IMR-90 (cell line): ENCODE measurements around the gene JCAD. TPM values are rescaled to one million over a fixed set of nuclear protein-coding genes. Genes with fewer than 3 reads are reported as not detected.

ENCODE experiments used
- ATAC-seq: fragments of 200-7000 bp; cut with Tn5 transposase; 2 replicates; pipeline ENCODE4 v1.9.1; 2020; ENCODE audit warnings: low read depth, mild to moderate bottlenecking, moderate library complexity
- BruUV-seq: library from RNA; stranded (reverse); fragments of 400-500 nt; replicated peaks from 2 replicates; lab custom pipeline; 2021; lab: Mats Ljungman, UMichigan
- CTCF ChIA-PET: fragments of 300-600 bp; formaldehyde crosslinking; extraction: SDS; loops from one replicate; lab custom pipeline; 2021; ENCODE audit warnings: antibody characterized with exemption; lab: Yijun Ruan, JAX
- POLR2A ChIA-PET: fragments of 300-600 bp; sonication (Branson Sonifier 250); formaldehyde crosslinking; loops from one replicate; lab custom pipeline; 2022; ENCODE audit warnings: antibody characterized with exemption; ENCODE audit not compliant: unreplicated experiment; lab: Charles Lee
- DNase-seq: peaks from one replicate; pipeline ENCODE4 v3.0.0; 2013
- H2AFZ ChIP-seq: replicated peaks from 2 replicates; pipeline ENCODE3; 2013; ENCODE audit warnings: low read length, mild to moderate bottlenecking; ENCODE audit not compliant: poor library complexity
- H2AK5ac ChIP-seq: 2 replicates; pipeline ENCODE4 v1.6.1; 2013; ENCODE audit warnings: low read depth, low read length, inconsistent platforms
- H2AK9ac ChIP-seq: replicated peaks from 2 replicates; pipeline ENCODE3; 2013; ENCODE audit warnings: mild to moderate bottlenecking, low read depth, low read length, moderate library complexity; ENCODE audit not compliant: poor library complexity
- H2BK120ac ChIP-seq: 2 replicates; pipeline ENCODE4 v1.6.1; 2013; ENCODE audit warnings: low read depth, low read length, inconsistent platforms
- H2BK15ac ChIP-seq: 3 replicates; pipeline ENCODE4 v1.6.1; 2013; ENCODE audit warnings: low read depth, low read length, inconsistent platforms
- H2BK20ac ChIP-seq: 2 replicates; pipeline ENCODE4 v1.6.1; 2013; ENCODE audit warnings: low read depth, mild to moderate bottlenecking, inconsistent platforms, low read length, moderate library complexity
- H2BK5ac ChIP-seq: 2 replicates; pipeline ENCODE4 v1.6.1; 2013; ENCODE audit warnings: mild to moderate bottlenecking, low read depth, low read length, inconsistent platforms; ENCODE audit not compliant: poor library complexity, severe bottlenecking
- H3K14ac ChIP-seq: replicated peaks from 2 replicates; pipeline ENCODE4 v1.6.1; 2013; ENCODE audit warnings: low read depth, low read length, inconsistent platforms
- H3K18ac ChIP-seq: 2 replicates; pipeline ENCODE4 v1.6.1; 2013; ENCODE audit warnings: low read depth, low read length, control low read depth
- H3K23ac ChIP-seq: 2 replicates; pipeline ENCODE4 v1.6.1; 2013; ENCODE audit warnings: low read depth, low read length, inconsistent platforms
- H3K27ac ChIP-seq: 2 replicates; pipeline ENCODE4 v1.5.1; 2013; ENCODE audit warnings: mild to moderate bottlenecking, control low read depth, low read length; ENCODE audit not compliant: insufficient read depth
- H3K27me3 ChIP-seq: 2 replicates; pipeline ENCODE4 v1.6.1; 2013; ENCODE audit warnings: low read length; ENCODE audit not compliant: control insufficient read depth, insufficient read depth
- H3K36me3 ChIP-seq: 2 replicates; pipeline ENCODE4 v1.6.1; 2013; ENCODE audit warnings: low read length, mixed read lengths; ENCODE audit not compliant: control insufficient read depth, insufficient read depth
- H3K4ac ChIP-seq: 2 replicates; pipeline ENCODE4 v1.6.1; 2013; ENCODE audit warnings: low read depth, low read length, inconsistent platforms
- H3K4me1 ChIP-seq: 2 replicates; pipeline ENCODE4 v1.6.1; 2013; ENCODE audit warnings: low read length, mixed read lengths; ENCODE audit not compliant: control insufficient read depth, insufficient read depth
- H3K4me2 ChIP-seq: 2 replicates; pipeline ENCODE4 v1.6.1; 2013; ENCODE audit warnings: low read depth, mild to moderate bottlenecking, control low read depth, low read length, moderate library complexity
- H3K4me3 ChIP-seq: 2 replicates; pipeline ENCODE4 v1.5.1; 2013; ENCODE audit warnings: low read depth, mild to moderate bottlenecking, control low read depth, low read length, moderate library complexity; ENCODE audit not compliant: insufficient read depth
- H3K56ac ChIP-seq: 2 replicates; pipeline ENCODE4 v1.6.1; 2013; ENCODE audit warnings: low read length, inconsistent platforms; ENCODE audit not compliant: insufficient read depth; ENCODE audit errors: extremely low read depth
- H3K79me1 ChIP-seq, 2 experiments: 2 replicates each; pipeline ENCODE4 v1.6.1; 2013; ENCODE audit warnings: low read length in 2 of 2, inconsistent platforms in 1 of 2, low read depth in 1 of 2
- H3K9ac ChIP-seq: 2 replicates; pipeline ENCODE4 v1.6.1; 2013; ENCODE audit warnings: low read depth, low read length, control low read depth
- H3K9me1 ChIP-seq: 2 replicates; pipeline ENCODE4 v1.6.1; 2013; ENCODE audit warnings: low read length, inconsistent platforms; ENCODE audit not compliant: insufficient read depth
- H3K9me3 ChIP-seq: 2 replicates; pipeline ENCODE4 v1.6.1; 2013; ENCODE audit warnings: low read length; ENCODE audit not compliant: control insufficient read depth, insufficient read depth
- H4K20me1 ChIP-seq: 2 replicates; pipeline ENCODE4 v1.6.1; 2013; ENCODE audit warnings: low read length, inconsistent platforms; ENCODE audit not compliant: insufficient read depth
- H4K5ac ChIP-seq: 2 replicates; pipeline ENCODE4 v1.6.1; 2013; ENCODE audit warnings: mild to moderate bottlenecking, low read depth, low read length, control low read depth
- H4K8ac ChIP-seq, 2 experiments: 2 replicates each; pipeline ENCODE4 v1.6.1; 2013; ENCODE audit warnings: low read depth in 2 of 2, low read length in 2 of 2, control low read depth in 1 of 2, inconsistent platforms in 1 of 2
- H4K91ac ChIP-seq: 2 replicates; pipeline ENCODE4 v1.6.1; 2013; ENCODE audit warnings: low read depth, low read length, inconsistent platforms; ENCODE audit not compliant: insufficient read depth
- BHLHE40 ChIP-seq: fragments of 150-350 bp; IDR thresholded peaks from 2 replicates; pipeline ENCODE4 v1.6.1; 2016; ENCODE audit warnings: mild to moderate bottlenecking, low read depth, low read length
- CEBPB ChIP-seq: IDR thresholded peaks from 2 replicates; pipeline ENCODE4 v1.6.1; 2012; ENCODE audit warnings: low read depth, low read length, improper control_type of control experiment
- CHD1 ChIP-seq: IDR thresholded peaks from 2 replicates; pipeline ENCODE4 v1.6.1; 2012; ENCODE audit warnings: low read depth, low read length, improper control_type of control experiment
- CTCF ChIP-seq: conservative IDR thresholded peaks from 2 replicates; pipeline ENCODE4 v1.5.1; 2012; ENCODE audit warnings: mild to moderate bottlenecking, low read depth, low read length, improper control_type of control experiment
- ELK1 ChIP-seq: fragments of 150-350 bp; IDR thresholded peaks from 2 replicates; pipeline ENCODE4 v1.6.1; 2016; ENCODE audit warnings: low read depth, mild to moderate bottlenecking, low read length, moderate library complexity, borderline replicate concordance
- FOS ChIP-seq: fragments of 150-350 bp; IDR thresholded peaks from 2 replicates; pipeline ENCODE4 v1.6.1; 2016; ENCODE audit warnings: low read depth, low read length
- MAFK ChIP-seq: IDR thresholded peaks from 2 replicates; pipeline ENCODE4 v1.6.1; 2012; ENCODE audit warnings: low read depth, low read length, improper control_type of control experiment
- MAZ ChIP-seq: IDR thresholded peaks from 2 replicates; pipeline ENCODE4 v1.6.1; 2012; ENCODE audit warnings: low read depth, mild to moderate bottlenecking, low read length, improper control_type of control experiment, moderate library complexity, borderline replicate concordance
- MXI1 ChIP-seq: IDR thresholded peaks from 2 replicates; pipeline ENCODE4 v1.6.1; 2012; ENCODE audit warnings: low read depth, mild to moderate bottlenecking, low read length, moderate library complexity, borderline replicate concordance
- NFE2L2 ChIP-seq: fragments of 150-350 bp; IDR thresholded peaks from 2 replicates; pipeline ENCODE4 v1.6.1; 2016; ENCODE audit warnings: low read depth, mild to moderate bottlenecking, low read length
- POLR2A ChIP-seq: IDR thresholded peaks from 2 replicates; pipeline ENCODE4 v1.6.1; 2012; ENCODE audit warnings: mild to moderate bottlenecking, low read depth, low read length
- RAD21 ChIP-seq: IDR thresholded peaks from 2 replicates; pipeline ENCODE4 v1.6.1; 2012; ENCODE audit warnings: low read length, improper control_type of control experiment
- RCOR1 ChIP-seq: IDR thresholded peaks from 2 replicates; pipeline ENCODE4 v1.6.1; 2012; ENCODE audit warnings: mild to moderate bottlenecking, low read length, improper control_type of control experiment; ENCODE audit not compliant: insufficient replicate concordance
- RFX5 ChIP-seq: IDR thresholded peaks from 2 replicates; pipeline ENCODE4 v1.8.0; 2012; ENCODE audit warnings: low read depth, mild to moderate bottlenecking, low read length, moderate library complexity
- SMC3 ChIP-seq: fragments of 150-350 bp; IDR thresholded peaks from 2 replicates; pipeline ENCODE4 v1.6.1; 2016; ENCODE audit warnings: low read depth, mild to moderate bottlenecking, antibody characterized with exemption, low read length, moderate library complexity
- USF2 ChIP-seq: fragments of 150-350 bp; IDR thresholded peaks from 2 replicates; pipeline ENCODE4 v1.6.1; 2017; ENCODE audit warnings: mild to moderate bottlenecking, antibody characterized with exemption, low read length, low read depth
- WGBS, 2 experiments: methylation state at CpG; one replicate each; pipeline versions ENCODE4 v1.1.5 to v1.1.7; 2013; ENCODE audit warnings: missing lambda C conversion rate in 2 of 2; ENCODE audit not compliant: insufficient read length in 1 of 2; ENCODE audit errors: extremely low coverage in 2 of 2; 5-methylcytosine and 5-hydroxymethylcytosine counted together
- dilution Hi-C: fragments of 300-500 bp; cut with HindIII; formaldehyde crosslinking; loops from one replicate; pipeline ENCODE4 v1.14.3; 2018; ENCODE audit warnings: low sequenced_read_pairs; ENCODE audit not compliant: unreplicated experiment
- in situ Hi-C: fragments of 300-500 bp; cut with MboI; formaldehyde crosslinking; loops from 3 replicates; pipeline ENCODE4 v1.14.3; 2019; ENCODE audit warnings: low sequenced_read_pairs, inconsistent platforms, mixed read lengths
- intact Hi-C: fragments of 100-400 bp; cut with micrococcal nuclease; formaldehyde crosslinking; loops from 2 replicates; pipeline ENCODE4 v1.10.0; 2022
- polyA plus RNA-seq, 3 experiments: library from polyadenylated mRNA; depleted of rRNA; stranded (reverse); fragments of >200 nt; gene quantifications; 2 replicates each; pipeline ENCODE4 v1.2.3, GENCODE V29; 2012; ENCODE audit warnings: low replicate concordance in 1 of 3
- total RNA-seq: library from RNA; depleted of rRNA; stranded (reverse); fragments of >200 nt; gene quantifications from 2 replicates; pipeline ENCODE4 v1.2.3, GENCODE V29; 2012

JCAD gene
- total and polyA plus RNA-seq, 2 of the 4 experiments (the other 2 are of a cell fraction) = 15.9 to 16.8 TPM

GRCh38 chr10:29969255-29970011, 90.0 kb downstream of the JCAD start:
- no peak for DNase-seq
- no peak overlapping the region for H2BK120ac ChIP-seq
- TF ChIP-seq MAZ = no peak
- TF ChIP-seq MXI1 = no peak
- TF ChIP-seq USF2 = no peak
- TF ChIP-seq FOS = no peak
- no peak for TF ChIP-seq RFX5
- no peak for TF ChIP-seq CEBPB
- TF ChIP-seq MAFK = no peak
- TF ChIP-seq CTCF = no peak
- TF ChIP-seq CHD1 = no peak
- no peak for TF ChIP-seq SMC3
- TF ChIP-seq RCOR1 = no peak
- no peak for TF ChIP-seq POLR2A
- no peak for TF ChIP-seq RAD21
- TF ChIP-seq BHLHE40 = no peak
- TF ChIP-seq NFE2L2 = no peak
- no peak for TF ChIP-seq ELK1
- peaks cover 3% of the 10 kb centered on the region; the same call in 1 of the 2 replicates for H3K9me3 ChIP-seq
- ATAC-seq = no peak
- intact Hi-C loops (no loop called here), in situ Hi-C loops (no loop called here), dilution Hi-C loops (no loop called here)
- no peaks in the 10 kb centered on the region for H3K79me1 ChIP-seq
- no peaks in the 10 kb centered on the region; the same call in 1 of the 2 replicates for H3K27me3 ChIP-seq
- H3K27ac ChIP-seq = no peak overlapping the region
- no peaks in the 10 kb centered on the region for H3K36me3 ChIP-seq
- no peak overlapping the region for H2BK15ac ChIP-seq
- no peak overlapping the region for H2AFZ ChIP-seq
- no peak overlapping the region for H4K5ac ChIP-seq
- H4K20me1 ChIP-seq = no peaks in the 10 kb centered on the region
- H2AK5ac ChIP-seq = no peak overlapping the region
- WGBS, 2 experiments = 84% methylated on average over 8 of the region's 12 CpGs; no CpG with 5 or more reads in 1 of the 2 experiments
- H3K9me1 ChIP-seq = no peaks in the 10 kb centered on the region
- H3K23ac ChIP-seq = no peak overlapping the region
- no peak overlapping the region for H3K56ac ChIP-seq
- BruUV-seq = no TSS peak
- H3K4me3 ChIP-seq = no peak overlapping the region
- H3K4me1 ChIP-seq = peaks cover 2% of the 10 kb centered on the region; the same call in 1 of the 2 replicates
- H2BK20ac ChIP-seq = no peak overlapping the region
- H4K8ac ChIP-seq = no peak overlapping the region
- H3K14ac ChIP-seq = no peak overlapping the region
- no peak overlapping the region for H3K9ac ChIP-seq
- H2BK5ac ChIP-seq = no peak overlapping the region
- no peak overlapping the region for H2AK9ac ChIP-seq
- CTCF ChIA-PET = no interaction called here
- H4K91ac ChIP-seq = no peak overlapping the region
- no peak overlapping the region for H3K4me2 ChIP-seq
- H3K4ac ChIP-seq = no peak overlapping the region
- POLR2A ChIA-PET = no interaction called here
- no peak overlapping the region for H3K18ac ChIP-seq
